Measurements from ENCODE around the gene L2HGDH.

GRCh38 chr14:50272498-50272897 lies 39.5 kb downstream of the L2HGDH start:
- TF ChIP-seq, protein P1, sequence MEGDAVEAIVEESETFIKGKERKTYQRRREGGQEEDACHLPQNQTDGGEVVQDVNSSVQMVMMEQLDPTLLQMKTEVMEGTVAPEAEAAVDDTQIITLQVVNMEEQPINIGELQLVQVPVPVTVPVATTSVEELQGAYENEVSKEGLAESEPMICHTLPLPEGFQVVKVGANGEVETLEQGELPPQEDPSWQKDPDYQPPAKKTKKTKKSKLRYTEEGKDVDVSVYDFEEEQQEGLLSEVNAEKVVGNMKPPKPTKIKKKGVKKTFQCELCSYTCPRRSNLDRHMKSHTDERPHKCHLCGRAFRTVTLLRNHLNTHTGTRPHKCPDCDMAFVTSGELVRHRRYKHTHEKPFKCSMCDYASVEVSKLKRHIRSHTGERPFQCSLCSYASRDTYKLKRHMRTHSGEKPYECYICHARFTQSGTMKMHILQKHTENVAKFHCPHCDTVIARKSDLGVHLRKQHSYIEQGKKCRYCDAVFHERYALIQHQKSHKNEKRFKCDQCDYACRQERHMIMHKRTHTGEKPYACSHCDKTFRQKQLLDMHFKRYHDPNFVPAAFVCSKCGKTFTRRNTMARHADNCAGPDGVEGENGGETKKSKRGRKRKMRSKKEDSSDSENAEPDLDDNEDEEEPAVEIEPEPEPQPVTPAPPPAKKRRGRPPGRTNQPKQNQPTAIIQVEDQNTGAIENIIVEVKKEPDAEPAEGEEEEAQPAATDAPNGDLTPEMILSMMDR (IDR thresholded peaks at IDR 0.05) = no peak
- TF ChIP-seq GATA2 (CRISPR knock-in tag; IDR thresholded peaks at IDR 0.05) (no peak), SIN3A (IDR thresholded peaks at IDR 0.05; ENCODE audit: borderline replicate concordance, low read depth, low read length) (no peak), EZH2phosphoT487 (IDR thresholded peaks at IDR 0.05; ENCODE audit: borderline replicate concordance, low read depth) (no peak), NFIC (IDR thresholded peaks at IDR 0.05; ENCODE audit: borderline replicate concordance) (no peak), YY1 (IDR thresholded peaks at IDR 0.05; ENCODE audit: low read depth) (no peak), NRF1 (IDR thresholded peaks at IDR 0.05; ENCODE audit: low read depth, low read length) (no peak)
